Measurements from ENCODE around the gene HDAC4. TPM values are rescaled to one million over a fixed set of nuclear protein-coding genes. Genes with fewer than 3 reads are reported as not detected.

HDAC4 gene
- total and polyA plus RNA-seq, 4 donors, result 2.9 to 37.2 (median 4.4) TPM

DNA sequence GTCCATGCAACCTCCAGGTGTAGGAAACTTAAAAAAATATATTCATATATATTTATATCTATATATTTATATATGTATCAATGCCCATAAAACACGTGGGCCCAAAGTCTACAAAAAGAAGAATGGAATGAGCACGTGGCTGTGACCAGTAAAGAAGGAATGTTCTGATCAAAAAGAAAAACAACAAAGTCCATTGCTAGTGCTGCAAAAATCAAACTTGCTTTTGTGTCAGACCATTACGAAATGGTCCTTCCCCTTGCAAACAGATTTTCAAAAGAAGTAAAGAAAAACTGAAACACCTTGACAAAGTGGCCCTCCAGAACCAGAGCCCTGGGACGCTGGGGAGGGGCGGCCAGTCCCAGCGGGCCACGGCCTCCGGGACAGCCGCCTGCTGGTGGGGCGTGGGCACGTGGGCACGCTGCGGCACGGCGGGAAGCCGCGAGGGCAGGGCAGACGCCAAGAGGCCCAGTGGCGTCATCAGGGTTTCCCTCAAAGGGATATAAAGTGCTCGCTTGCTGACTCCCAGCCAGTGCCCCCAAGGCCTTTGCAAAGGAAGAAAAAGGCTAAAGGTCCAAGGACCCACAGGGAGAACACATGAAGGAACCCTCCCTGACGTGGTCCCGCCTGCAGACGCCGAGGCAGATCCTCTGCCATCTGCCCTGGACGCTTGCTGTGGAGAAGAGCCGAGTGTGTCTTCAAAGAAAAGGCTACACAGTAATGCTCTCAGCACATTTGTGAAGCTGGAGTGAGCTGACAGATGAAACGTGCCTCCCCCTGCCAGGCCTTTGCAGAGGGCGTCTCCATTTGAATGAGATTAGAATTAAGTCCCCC lies 351.2 kb downstream of the HDAC4 start:
- peaks cover 4 to 18% (median 8%) of the 10 kb centered on the region in 4 donors for H3K36me3 ChIP-seq (ENCODE audit: control insufficient read depth in 4 of 4, insufficient read depth in 3 of 4, low read depth in 1 of 4, low read length in 3 of 4)
- no peaks in the 10 kb centered on the region for H3K4me1 ChIP-seq (ENCODE audit: control insufficient read depth in 4 of 4, insufficient read depth in 4 of 4, low read length in 3 of 4)
- H3K27me3 ChIP-seq (ENCODE audit: control insufficient read depth in 4 of 4, insufficient read depth in 4 of 4, low read length in 3 of 4), result no peaks in the 10 kb centered on the region
- DNase-seq (ENCODE audit: low spot score), result no peak
- no peak overlapping the region for H3K4me3 ChIP-seq (ENCODE audit: low read depth in 1 of 3, low read length in 3 of 3)
- no peaks in the 10 kb centered on the region for H3K9me3 ChIP-seq (ENCODE audit: control insufficient read depth in 4 of 4, low read length in 3 of 4)
- no peak overlapping the region for H3K27ac ChIP-seq (ENCODE audit: low read depth in 1 of 2, low read length in 2 of 2)
- 95% methylated on average over 28 of the region's 28 CpGs for WGBS
- no peak overlapping the region for H3K9ac ChIP-seq (ENCODE audit: low read depth in 1 of 2, low read length in 2 of 2)
- no peak for TF ChIP-seq RXRA (IDR thresholded peaks at IDR 0.05)
- no peak for TF ChIP-seq FOXA2 (IDR thresholded peaks at IDR 0.05)
- no peak for TF ChIP-seq EGR1 (IDR thresholded peaks at IDR 0.05; ENCODE audit: low read depth in 2 of 2)
- TF ChIP-seq RAD21 (IDR thresholded peaks at IDR 0.05), result no peak
- no peak for TF ChIP-seq GABPA (IDR thresholded peaks at IDR 0.05 in 1 of 2, conservative IDR thresholded peaks at IDR 0.05 in 1 of 2)
- TF ChIP-seq, protein P1, sequence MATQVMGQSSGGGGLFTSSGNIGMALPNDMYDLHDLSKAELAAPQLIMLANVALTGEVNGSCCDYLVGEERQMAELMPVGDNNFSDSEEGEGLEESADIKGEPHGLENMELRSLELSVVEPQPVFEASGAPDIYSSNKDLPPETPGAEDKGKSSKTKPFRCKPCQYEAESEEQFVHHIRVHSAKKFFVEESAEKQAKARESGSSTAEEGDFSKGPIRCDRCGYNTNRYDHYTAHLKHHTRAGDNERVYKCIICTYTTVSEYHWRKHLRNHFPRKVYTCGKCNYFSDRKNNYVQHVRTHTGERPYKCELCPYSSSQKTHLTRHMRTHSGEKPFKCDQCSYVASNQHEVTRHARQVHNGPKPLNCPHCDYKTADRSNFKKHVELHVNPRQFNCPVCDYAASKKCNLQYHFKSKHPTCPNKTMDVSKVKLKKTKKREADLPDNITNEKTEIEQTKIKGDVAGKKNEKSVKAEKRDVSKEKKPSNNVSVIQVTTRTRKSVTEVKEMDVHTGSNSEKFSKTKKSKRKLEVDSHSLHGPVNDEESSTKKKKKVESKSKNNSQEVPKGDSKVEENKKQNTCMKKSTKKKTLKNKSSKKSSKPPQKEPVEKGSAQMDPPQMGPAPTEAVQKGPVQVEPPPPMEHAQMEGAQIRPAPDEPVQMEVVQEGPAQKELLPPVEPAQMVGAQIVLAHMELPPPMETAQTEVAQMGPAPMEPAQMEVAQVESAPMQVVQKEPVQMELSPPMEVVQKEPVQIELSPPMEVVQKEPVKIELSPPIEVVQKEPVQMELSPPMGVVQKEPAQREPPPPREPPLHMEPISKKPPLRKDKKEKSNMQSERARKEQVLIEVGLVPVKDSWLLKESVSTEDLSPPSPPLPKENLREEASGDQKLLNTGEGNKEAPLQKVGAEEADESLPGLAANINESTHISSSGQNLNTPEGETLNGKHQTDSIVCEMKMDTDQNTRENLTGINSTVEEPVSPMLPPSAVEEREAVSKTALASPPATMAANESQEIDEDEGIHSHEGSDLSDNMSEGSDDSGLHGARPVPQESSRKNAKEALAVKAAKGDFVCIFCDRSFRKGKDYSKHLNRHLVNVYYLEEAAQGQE (IDR thresholded peaks at IDR 0.05), result no peak
- no peak for TF ChIP-seq TAF1 (conservative IDR thresholded peaks at IDR 0.05)
- TF ChIP-seq, protein P2, sequence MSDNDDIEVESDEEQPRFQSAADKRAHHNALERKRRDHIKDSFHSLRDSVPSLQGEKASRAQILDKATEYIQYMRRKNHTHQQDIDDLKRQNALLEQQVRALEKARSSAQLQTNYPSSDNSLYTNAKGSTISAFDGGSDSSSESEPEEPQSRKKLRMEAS (IDR thresholded peaks at IDR 0.05), result no peak
- TF ChIP-seq HNF4A (conservative IDR thresholded peaks at IDR 0.05), result no peak
- TF ChIP-seq, protein P3, sequence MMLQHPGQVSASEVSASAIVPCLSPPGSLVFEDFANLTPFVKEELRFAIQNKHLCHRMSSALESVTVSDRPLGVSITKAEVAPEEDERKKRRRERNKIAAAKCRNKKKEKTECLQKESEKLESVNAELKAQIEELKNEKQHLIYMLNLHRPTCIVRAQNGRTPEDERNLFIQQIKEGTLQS (IDR thresholded peaks at IDR 0.05), result no peak
- no peak for TF ChIP-seq FOXA1 (IDR thresholded peaks at IDR 0.05)
- TF ChIP-seq SP1 (IDR thresholded peaks at IDR 0.05), result no peak
- TF ChIP-seq NR2F2 (IDR thresholded peaks at IDR 0.05), result no peak
- TF ChIP-seq JUND (IDR thresholded peaks at IDR 0.05), result no peak
- TF ChIP-seq, protein P4, sequence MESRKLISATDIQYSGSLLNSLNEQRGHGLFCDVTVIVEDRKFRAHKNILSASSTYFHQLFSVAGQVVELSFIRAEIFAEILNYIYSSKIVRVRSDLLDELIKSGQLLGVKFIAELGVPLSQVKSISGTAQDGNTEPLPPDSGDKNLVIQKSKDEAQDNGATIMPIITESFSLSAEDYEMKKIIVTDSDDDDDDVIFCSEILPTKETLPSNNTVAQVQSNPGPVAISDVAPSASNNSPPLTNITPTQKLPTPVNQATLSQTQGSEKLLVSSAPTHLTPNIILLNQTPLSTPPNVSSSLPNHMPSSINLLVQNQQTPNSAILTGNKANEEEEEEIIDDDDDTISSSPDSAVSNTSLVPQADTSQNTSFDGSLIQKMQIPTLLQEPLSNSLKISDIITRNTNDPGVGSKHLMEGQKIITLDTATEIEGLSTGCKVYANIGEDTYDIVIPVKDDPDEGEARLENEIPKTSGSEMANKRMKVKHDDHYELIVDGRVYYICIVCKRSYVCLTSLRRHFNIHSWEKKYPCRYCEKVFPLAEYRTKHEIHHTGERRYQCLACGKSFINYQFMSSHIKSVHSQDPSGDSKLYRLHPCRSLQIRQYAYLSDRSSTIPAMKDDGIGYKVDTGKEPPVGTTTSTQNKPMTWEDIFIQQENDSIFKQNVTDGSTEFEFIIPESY (IDR thresholded peaks at IDR 0.05), result no peak
- TF ChIP-seq, protein P5, sequence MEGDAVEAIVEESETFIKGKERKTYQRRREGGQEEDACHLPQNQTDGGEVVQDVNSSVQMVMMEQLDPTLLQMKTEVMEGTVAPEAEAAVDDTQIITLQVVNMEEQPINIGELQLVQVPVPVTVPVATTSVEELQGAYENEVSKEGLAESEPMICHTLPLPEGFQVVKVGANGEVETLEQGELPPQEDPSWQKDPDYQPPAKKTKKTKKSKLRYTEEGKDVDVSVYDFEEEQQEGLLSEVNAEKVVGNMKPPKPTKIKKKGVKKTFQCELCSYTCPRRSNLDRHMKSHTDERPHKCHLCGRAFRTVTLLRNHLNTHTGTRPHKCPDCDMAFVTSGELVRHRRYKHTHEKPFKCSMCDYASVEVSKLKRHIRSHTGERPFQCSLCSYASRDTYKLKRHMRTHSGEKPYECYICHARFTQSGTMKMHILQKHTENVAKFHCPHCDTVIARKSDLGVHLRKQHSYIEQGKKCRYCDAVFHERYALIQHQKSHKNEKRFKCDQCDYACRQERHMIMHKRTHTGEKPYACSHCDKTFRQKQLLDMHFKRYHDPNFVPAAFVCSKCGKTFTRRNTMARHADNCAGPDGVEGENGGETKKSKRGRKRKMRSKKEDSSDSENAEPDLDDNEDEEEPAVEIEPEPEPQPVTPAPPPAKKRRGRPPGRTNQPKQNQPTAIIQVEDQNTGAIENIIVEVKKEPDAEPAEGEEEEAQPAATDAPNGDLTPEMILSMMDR (IDR thresholded peaks at IDR 0.05; ENCODE audit: low read depth, low read length, missing input control), result no peak
- no peak for TF ChIP-seq YY1 (IDR thresholded peaks at IDR 0.05)
